Measurements from ENCODE around the gene BCL11A. TPM values are rescaled to one million over a fixed set of nuclear protein-coding genes. Genes with fewer than 3 reads are reported as not detected.
"Not testable (repeated sequence)": the region's sequence is repeated elsewhere in the genome, so short reads cannot be mapped to it uniquely, and the experiment has no call there.

Gene BCL11A
- total RNA-seq, 6 donors from 2014 or later, result 2.7 to 12.7 (median 5.4) TPM

DNA sequence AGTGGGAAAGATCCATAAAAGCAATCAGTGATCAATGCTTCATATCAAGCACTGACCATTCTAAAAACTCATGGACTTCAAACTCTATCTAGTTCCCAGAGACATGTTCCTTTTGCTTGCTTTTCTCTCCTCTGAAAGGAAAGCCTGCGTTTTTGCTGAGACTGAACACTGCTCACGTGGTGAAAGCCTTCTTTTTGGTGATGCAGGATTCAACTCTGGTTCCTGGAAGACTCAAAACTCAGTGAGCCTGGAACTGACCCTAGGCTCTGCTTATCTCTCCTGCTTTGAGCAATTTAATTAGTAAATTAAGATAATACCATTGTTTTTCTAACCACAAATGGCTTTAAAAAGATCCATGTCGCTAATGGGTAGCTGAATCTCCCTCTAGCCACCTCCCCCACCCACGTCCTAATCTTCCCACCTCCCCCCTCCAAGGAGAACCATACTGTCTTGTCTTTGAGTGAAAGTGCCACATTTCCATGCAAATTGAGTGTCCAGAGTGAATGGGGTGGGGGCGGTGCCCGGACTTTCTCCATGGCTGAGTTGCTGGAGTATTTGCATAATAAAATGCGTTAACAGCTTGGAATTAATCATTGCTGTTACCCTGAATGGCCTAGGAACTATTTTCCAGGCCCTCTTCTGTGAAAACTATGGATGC, 130.5 kb downstream of the BCL11A start:
- TF ChIP-seq POLR2AphosphoS5 (IDR thresholded peaks at IDR 0.05) (no peak), EP300 (IDR thresholded peaks at IDR 0.05) (no peak), POLR2A (IDR thresholded peaks at IDR 0.05) (no peak)
- TF ChIP-seq, protein P1, sequence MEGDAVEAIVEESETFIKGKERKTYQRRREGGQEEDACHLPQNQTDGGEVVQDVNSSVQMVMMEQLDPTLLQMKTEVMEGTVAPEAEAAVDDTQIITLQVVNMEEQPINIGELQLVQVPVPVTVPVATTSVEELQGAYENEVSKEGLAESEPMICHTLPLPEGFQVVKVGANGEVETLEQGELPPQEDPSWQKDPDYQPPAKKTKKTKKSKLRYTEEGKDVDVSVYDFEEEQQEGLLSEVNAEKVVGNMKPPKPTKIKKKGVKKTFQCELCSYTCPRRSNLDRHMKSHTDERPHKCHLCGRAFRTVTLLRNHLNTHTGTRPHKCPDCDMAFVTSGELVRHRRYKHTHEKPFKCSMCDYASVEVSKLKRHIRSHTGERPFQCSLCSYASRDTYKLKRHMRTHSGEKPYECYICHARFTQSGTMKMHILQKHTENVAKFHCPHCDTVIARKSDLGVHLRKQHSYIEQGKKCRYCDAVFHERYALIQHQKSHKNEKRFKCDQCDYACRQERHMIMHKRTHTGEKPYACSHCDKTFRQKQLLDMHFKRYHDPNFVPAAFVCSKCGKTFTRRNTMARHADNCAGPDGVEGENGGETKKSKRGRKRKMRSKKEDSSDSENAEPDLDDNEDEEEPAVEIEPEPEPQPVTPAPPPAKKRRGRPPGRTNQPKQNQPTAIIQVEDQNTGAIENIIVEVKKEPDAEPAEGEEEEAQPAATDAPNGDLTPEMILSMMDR (IDR thresholded peaks at IDR 0.05), result no peak
- H3K4me1 ChIP-seq, result no peaks in the 10 kb centered on the region
- no peak overlapping the region for H3K4me3 ChIP-seq
- H3K27me3 ChIP-seq, result no peaks in the 10 kb centered on the region
- DNase-seq, result no peak
- H3K36me3 ChIP-seq, result no peaks in the 10 kb centered on the region
- ATAC-seq (ENCODE audit: low FRiP score in 2 of 2), result no peak
- WGBS, 2 donors, result 67 to 73% methylated on average over 7 of the region's 7 CpGs
- no peaks in the 10 kb centered on the region for H3K9me3 ChIP-seq
- no peak overlapping the region for H3K27ac ChIP-seq

DNA sequence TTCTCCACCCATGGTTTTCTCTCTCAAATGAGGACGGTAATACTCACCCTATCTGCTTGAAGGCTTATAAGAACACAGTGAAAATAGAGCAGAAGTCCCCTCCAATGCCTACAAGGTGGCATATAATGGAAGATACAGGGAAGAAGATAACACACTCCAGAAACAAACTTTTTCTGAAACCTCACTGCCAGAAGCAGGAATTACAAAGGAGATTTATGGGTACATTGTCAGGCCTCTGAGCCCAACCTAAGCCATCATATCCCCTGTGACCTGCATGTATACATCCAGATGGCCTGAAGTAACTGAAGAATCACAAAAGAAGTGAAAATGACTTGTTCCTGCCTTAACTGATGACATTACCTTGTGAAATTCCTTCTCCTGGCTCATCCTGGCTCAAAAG, 136.2 kb downstream of the BCL11A start:
- not testable (repeated sequence) for H3K9me3 ChIP-seq; H3K27me3 ChIP-seq; H3K36me3 ChIP-seq; H3K27ac ChIP-seq; ATAC-seq (ENCODE audit: low FRiP score in 2 of 2); DNase-seq; H3K4me3 ChIP-seq; H3K4me1 ChIP-seq
- WGBS, 2 donors, result 63 to 88% methylated on average over 1 of the region's 1 CpG

DNA sequence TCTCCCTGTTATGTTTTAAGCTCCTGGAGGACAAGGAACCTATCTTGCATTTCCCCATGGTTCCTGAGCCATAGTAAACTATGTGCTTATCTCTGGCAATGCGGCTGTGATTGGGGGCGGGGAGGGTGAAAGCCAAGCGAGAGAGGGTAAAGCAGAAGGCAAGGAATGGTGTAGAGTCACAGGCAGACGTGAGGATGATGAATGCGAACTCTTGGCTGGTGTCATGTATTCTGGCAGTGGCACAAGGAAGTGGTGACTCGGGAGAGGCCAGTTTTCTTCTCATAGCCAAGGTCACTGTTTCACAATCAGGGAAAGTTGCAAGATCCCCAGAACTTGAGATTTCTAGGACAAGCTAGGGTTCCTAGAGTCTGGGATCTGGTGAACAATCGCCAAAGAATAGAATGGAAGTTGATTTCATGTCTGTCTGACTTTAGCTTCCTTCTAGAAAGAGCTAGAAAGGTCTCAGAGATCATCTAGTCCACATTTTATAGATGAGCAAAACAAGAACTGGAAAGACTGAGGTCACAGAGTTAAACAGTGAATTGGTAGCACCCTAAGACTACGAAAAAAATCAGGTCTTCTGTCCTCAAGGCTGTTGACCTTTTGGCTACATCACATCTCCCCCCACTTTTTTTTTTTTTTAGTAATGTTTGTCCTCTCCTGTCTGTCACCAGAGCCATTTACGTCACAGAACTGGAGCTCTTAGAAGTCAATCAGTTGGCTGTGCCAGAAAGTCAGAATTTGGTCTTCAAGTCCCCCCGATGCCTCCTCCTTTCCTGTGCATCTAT, 137.0 kb downstream of the BCL11A start:
- WGBS, 2 donors, result 43 to 52% methylated on average over 10 of the region's 10 CpGs
- Histone ChIP-seq H3K9me3 (no peaks in the 10 kb centered on the region), H3K4me3 (no peak overlapping the region), H3K27me3 (no peaks in the 10 kb centered on the region), H3K27ac (no peak overlapping the region), H3K4me1 (peaks cover 0 to 8% (median 4%) of the 10 kb centered on the region in 4 donors), H3K36me3 (no peaks in the 10 kb centered on the region)
- DNase-seq, result peak in 1 of 2 donors; percentile 63
- TF ChIP-seq POLR2AphosphoS5 (IDR thresholded peaks at IDR 0.05), result peak in 1 of 2 donors; percentile 41
- TF ChIP-seq, protein P1 (IDR thresholded peaks at IDR 0.05), result no peak
- TF ChIP-seq POLR2A (IDR thresholded peaks at IDR 0.05), result no peak
- peak in 1 of 4 donors; percentile 5 for TF ChIP-seq EP300 (IDR thresholded peaks at IDR 0.05)
- peak in 1 of 2 donors; percentile 68 for ATAC-seq (ENCODE audit: low FRiP score in 2 of 2)

DNA sequence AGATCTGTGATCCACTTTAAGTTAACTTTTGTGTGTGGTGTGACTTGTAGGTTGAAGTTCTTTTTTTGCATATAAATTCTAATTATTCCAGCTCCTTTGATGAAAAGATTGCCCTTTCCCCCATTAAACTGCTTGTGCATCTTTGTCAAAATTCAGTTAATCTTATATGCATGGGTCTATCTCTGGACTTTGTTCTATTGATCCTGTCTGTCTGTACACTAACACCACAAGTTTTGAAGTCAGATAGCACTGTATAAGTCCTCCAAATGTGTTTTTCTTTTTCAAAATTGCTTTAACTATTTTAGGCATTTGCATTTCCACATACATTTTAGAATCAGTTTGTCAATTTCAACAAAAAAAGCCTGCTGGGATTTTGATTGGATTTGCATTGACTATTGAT, 137.6 kb downstream of the BCL11A start:
- Histone ChIP-seq H3K4me1 (peaks cover 0 to 8% (median 4%) of the 10 kb centered on the region in 4 donors), H3K27me3 (no peaks in the 10 kb centered on the region), H3K36me3 (no peaks in the 10 kb centered on the region), H3K27ac (no peak overlapping the region), H3K4me3 (no peak overlapping the region), H3K9me3 (no peaks in the 10 kb centered on the region)
- no peak for ATAC-seq (ENCODE audit: low FRiP score in 2 of 2)
- no peak for TF ChIP-seq EP300 (IDR thresholded peaks at IDR 0.05)
- no peak for DNase-seq

DNA sequence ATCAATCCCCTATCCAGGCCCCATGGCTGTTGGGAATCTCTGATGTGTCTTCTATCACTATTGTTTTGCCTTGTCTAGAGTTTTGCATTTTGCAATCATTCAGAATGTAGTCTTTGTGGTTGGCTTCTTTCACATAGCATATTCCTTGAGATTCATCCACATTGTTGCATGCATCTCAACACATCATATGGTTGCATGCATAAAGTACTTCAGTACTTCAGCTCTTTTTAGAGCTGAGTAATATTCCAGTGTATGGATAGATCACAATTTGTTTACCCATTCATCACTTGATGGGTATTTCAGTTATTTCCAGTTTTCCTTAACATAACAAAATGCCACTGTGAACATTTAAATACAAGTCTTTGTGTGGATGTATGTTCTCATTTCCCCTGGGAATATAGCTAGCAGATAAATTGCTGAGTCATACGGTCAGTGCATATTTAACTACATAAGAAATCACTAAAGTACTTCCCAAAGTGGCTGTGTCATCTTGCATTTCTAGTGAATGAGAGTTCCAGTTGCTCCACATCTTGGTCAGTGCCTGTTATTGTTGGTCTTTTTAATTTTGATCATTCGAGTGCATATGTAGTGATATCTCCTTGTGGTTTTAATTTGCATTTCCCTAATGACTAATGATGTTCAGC, 138.8 kb downstream of the BCL11A start:
- TF ChIP-seq, protein P1 (IDR thresholded peaks at IDR 0.05), result no peak
- TF ChIP-seq EP300 (IDR thresholded peaks at IDR 0.05), result no peak
- TF ChIP-seq POLR2AphosphoS5 (IDR thresholded peaks at IDR 0.05), result no peak
- TF ChIP-seq POLR2A (IDR thresholded peaks at IDR 0.05), result no peak
- 80 to 83% methylated on average over 2 of the region's 2 CpGs for WGBS, 2 donors
- Histone ChIP-seq H3K36me3 (no peaks in the 10 kb centered on the region), H3K27ac (no peak overlapping the region), H3K4me1 (peaks cover 0 to 8% (median 4%) of the 10 kb centered on the region in 4 donors), H3K27me3 (no peaks in the 10 kb centered on the region), H3K4me3 (no peak overlapping the region), H3K9me3 (no peaks in the 10 kb centered on the region)
- ATAC-seq (ENCODE audit: low FRiP score in 2 of 2), result no peak
- DNase-seq, result no peak

All from upper lobe of left lung (tissue), 6 donors.